ENCODE results near the gene ITGB3BP. TPM values are rescaled to one million over a fixed set of nuclear protein-coding genes. Genes with fewer than 3 reads are reported as not detected.

Gene ITGB3BP
- total and polyA plus RNA-seq, 4 donors: 5.7 to 15.2 (median 7.5) TPM

GRCh38 chr1:63487336-63488065, 35.5 kb downstream of the ITGB3BP start (continued):
- no peak for TF ChIP-seq ZBTB33 (IDR thresholded peaks at IDR 0.05)

GRCh38 chr1:63486629-63487028, 36.4 kb downstream of the ITGB3BP start:
- Histone ChIP-seq H3K9ac (ENCODE audit: low read depth in 1 of 2, low read length in 2 of 2) (no peak overlapping the region), H3K9me3 (ENCODE audit: control insufficient read depth in 4 of 4, low read length in 3 of 4) (no peaks in the 10 kb centered on the region), H3K4me3 (ENCODE audit: low read depth in 1 of 3, low read length in 3 of 3) (no peak overlapping the region), H3K27me3 (ENCODE audit: control insufficient read depth in 4 of 4, insufficient read depth in 4 of 4, low read length in 3 of 4) (no peaks in the 10 kb centered on the region), H3K4me1 (ENCODE audit: control insufficient read depth in 4 of 4, insufficient read depth in 4 of 4, low read length in 3 of 4) (no peaks in the 10 kb centered on the region), H3K27ac (ENCODE audit: low read depth in 1 of 2, low read length in 2 of 2) (no peak overlapping the region), H3K36me3 (ENCODE audit: control insufficient read depth in 4 of 4, insufficient read depth in 3 of 4, low read depth in 1 of 4, low read length in 3 of 4) (no peaks in the 10 kb centered on the region)
- no peak for DNase-seq (ENCODE audit: low spot score)
- TF ChIP-seq RXRA (IDR thresholded peaks at IDR 0.05): no peak
- no peak for TF ChIP-seq FOXA2 (IDR thresholded peaks at IDR 0.05)
- no peak for TF ChIP-seq ZBTB33 (IDR thresholded peaks at IDR 0.05)
- TF ChIP-seq HNF4A (conservative IDR thresholded peaks at IDR 0.05): no peak
- no peak for TF ChIP-seq YY1 (IDR thresholded peaks at IDR 0.05)
- TF ChIP-seq SP1 (IDR thresholded peaks at IDR 0.05): no peak
- no peak for TF ChIP-seq MAX (IDR thresholded peaks at IDR 0.05)
- no peak for TF ChIP-seq CTCF (IDR thresholded peaks at IDR 0.05; ENCODE audit: low read depth, low read length, missing input control)
- TF ChIP-seq FOXA1 (IDR thresholded peaks at IDR 0.05): no peak
- TF ChIP-seq RAD21 (IDR thresholded peaks at IDR 0.05): no peak
- no peak for TF ChIP-seq ATF3 (IDR thresholded peaks at IDR 0.05)
- 92% methylated on average over 1 of the region's 1 CpG for WGBS

GRCh38 chr1:63480057-63480456, 43.0 kb downstream of the ITGB3BP start:
- no peaks in the 10 kb centered on the region for H3K27me3 ChIP-seq (ENCODE audit: control insufficient read depth in 4 of 4, insufficient read depth in 4 of 4, low read length in 3 of 4)
- H3K27ac ChIP-seq (ENCODE audit: low read depth in 1 of 2, low read length in 2 of 2): no peak overlapping the region
- no peaks in the 10 kb centered on the region for H3K4me1 ChIP-seq (ENCODE audit: control insufficient read depth in 4 of 4, insufficient read depth in 4 of 4, low read length in 3 of 4)
- no peak overlapping the region for H3K4me3 ChIP-seq (ENCODE audit: low read depth in 1 of 3, low read length in 3 of 3)
- H3K36me3 ChIP-seq (ENCODE audit: control insufficient read depth in 4 of 4, insufficient read depth in 3 of 4, low read depth in 1 of 4, low read length in 3 of 4): no peaks in the 10 kb centered on the region
- whole genome bisulfite sequencing: 80% methylated on average over 1 of the region's 1 CpG
- no peak for DNase-seq (ENCODE audit: low spot score)
- H3K9me3 ChIP-seq (ENCODE audit: control insufficient read depth in 4 of 4, low read length in 3 of 4): no peaks in the 10 kb centered on the region
- no peak overlapping the region for H3K9ac ChIP-seq (ENCODE audit: low read depth in 1 of 2, low read length in 2 of 2)
- no peak for TF ChIP-seq GABPA (IDR thresholded peaks at IDR 0.05 in 1 of 2, conservative IDR thresholded peaks at IDR 0.05 in 1 of 2)
- no peak for TF ChIP-seq EGR1 (IDR thresholded peaks at IDR 0.05; ENCODE audit: low read depth in 2 of 2)
- TF ChIP-seq ZBTB33 (IDR thresholded peaks at IDR 0.05): no peak
- no peak for TF ChIP-seq TAF1 (conservative IDR thresholded peaks at IDR 0.05)
- TF ChIP-seq JUND (IDR thresholded peaks at IDR 0.05): no peak
- TF ChIP-seq MAX (IDR thresholded peaks at IDR 0.05): no peak
- no peak for TF ChIP-seq REST (IDR thresholded peaks at IDR 0.05)
- TF ChIP-seq RAD21 (IDR thresholded peaks at IDR 0.05): no peak
- no peak for TF ChIP-seq HNF4G (IDR thresholded peaks at IDR 0.05)

Measured in liver (tissue), 9 donors.